MM.1S (cell line): Measurements from ENCODE around the gene EMP2.

ENCODE experiments used
- CTCF ChIP-seq: fragments of 300-600 bp; sonication (generic); IDR thresholded peaks from 2 replicates; pipeline ENCODE4 v1.5.1; 2016; ENCODE audit warnings: antibody characterized with exemption, low read length, mixed read lengths
- EZH2 ChIP-seq: fragments of 300-600 bp; sonication (generic); optimal IDR thresholded peaks from 2 replicates; pipeline ENCODE3; 2017; ENCODE audit warnings: low read depth, mild to moderate bottlenecking, antibody characterized with exemption, low read length, mixed read lengths
- EZH2phosphoT487 ChIP-seq: fragments of 300-600 bp; sonication (generic); IDR thresholded peaks from 2 replicates; pipeline ENCODE4 v1.6.1; 2018; ENCODE audit warnings: antibody characterized with exemption, low read length

- TF ChIP-seq CTCF (no peak), EZH2 (no peak), EZH2phosphoT487 (no peak)
Measured at GRCh38 chr16:10623059-10623458, 42.7 kb upstream of the EMP2 start.
